WERI-Rb-1 (cell line): ENCODE measurements around the gene ENAH.
"Not testable (repeated sequence)": the region's sequence is repeated elsewhere in the genome, so short reads cannot be mapped to it uniquely, and the experiment has no call there.

Source experiments
- DNase-seq: peaks from one replicate; pipeline ENCODE4 v3.0.0-alpha.2; 2020
- H3K27ac ChIP-seq: fragments of 250-450 bp; sonication (Bioruptor Pico); 2 replicates; pipeline ENCODE4 v1.5.1; 2020; ENCODE audit warnings: mild to moderate bottlenecking, moderate library complexity
- H3K27me3 ChIP-seq: fragments of 250-450 bp; sonication (Bioruptor Pico); 2 replicates; pipeline ENCODE4 v1.5.1; 2021; ENCODE audit warnings: mild to moderate bottlenecking, low read depth, moderate library complexity; ENCODE audit not compliant: insufficient read depth, severe bottlenecking
- H3K36me3 ChIP-seq: fragments of 250-450 bp; sonication (Bioruptor Pico); 2 replicates; pipeline ENCODE4 v1.5.1; 2020; ENCODE audit warnings: mild to moderate bottlenecking, moderate library complexity
- H3K4me3 ChIP-seq: 2 replicates; pipeline ENCODE4 v1.5.1; 2011; ENCODE audit warnings: low read depth, mild to moderate bottlenecking, control low read depth, low read length
- H3K9me3 ChIP-seq: fragments of 250-450 bp; sonication (Bioruptor Pico); 2 replicates; pipeline ENCODE4 v1.5.1; 2021; ENCODE audit warnings: mild to moderate bottlenecking, moderate library complexity; ENCODE audit not compliant: severe bottlenecking
- CTCF ChIP-seq: IDR thresholded peaks from 2 replicates; pipeline ENCODE4 v1.5.1; 2011; ENCODE audit warnings: low read depth, mild to moderate bottlenecking, control low read depth, inconsistent platforms, low read length

ENAH gene

DNA sequence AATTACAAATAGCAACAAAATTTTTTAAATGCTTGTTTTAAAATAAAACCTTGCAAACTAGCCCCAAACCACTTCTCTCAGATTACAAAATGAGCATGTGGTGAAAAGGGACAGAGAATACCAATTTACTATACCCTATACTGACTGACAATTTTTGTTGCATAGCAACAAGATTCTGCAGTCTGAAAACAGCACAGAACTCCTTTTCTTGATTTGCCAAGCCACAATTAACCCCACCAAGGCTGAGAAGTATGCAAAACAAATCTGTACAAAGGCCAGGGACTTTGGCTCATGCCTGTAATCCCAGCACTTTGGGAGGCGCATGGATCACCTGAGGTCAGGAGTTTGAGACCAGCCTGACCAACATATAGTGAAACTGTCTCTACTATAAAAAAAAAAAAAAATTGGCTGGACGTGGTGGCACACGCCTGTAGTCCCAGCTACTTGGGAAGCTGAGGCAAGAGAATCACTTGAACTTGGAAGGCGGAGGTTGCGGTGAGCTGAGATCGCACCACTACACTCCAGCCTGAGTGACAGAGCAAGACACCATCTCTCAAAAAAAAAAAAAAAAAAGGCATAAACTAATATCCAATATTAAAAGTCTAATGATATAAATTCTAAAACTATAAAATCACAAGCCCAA lies 21.8 kb downstream of the ENAH start:
- Histone ChIP-seq H3K27ac (no peak overlapping the region; the same call in 1 of the 2 replicates), H3K4me3 (no peak overlapping the region), H3K27me3 (no peaks in the 10 kb centered on the region), H3K9me3 (no peaks in the 10 kb centered on the region), H3K36me3 (no peaks in the 10 kb centered on the region; the same call in 1 of the 2 replicates)
- no peak for TF ChIP-seq CTCF
- peak; percentile 17 for DNase-seq

DNA sequence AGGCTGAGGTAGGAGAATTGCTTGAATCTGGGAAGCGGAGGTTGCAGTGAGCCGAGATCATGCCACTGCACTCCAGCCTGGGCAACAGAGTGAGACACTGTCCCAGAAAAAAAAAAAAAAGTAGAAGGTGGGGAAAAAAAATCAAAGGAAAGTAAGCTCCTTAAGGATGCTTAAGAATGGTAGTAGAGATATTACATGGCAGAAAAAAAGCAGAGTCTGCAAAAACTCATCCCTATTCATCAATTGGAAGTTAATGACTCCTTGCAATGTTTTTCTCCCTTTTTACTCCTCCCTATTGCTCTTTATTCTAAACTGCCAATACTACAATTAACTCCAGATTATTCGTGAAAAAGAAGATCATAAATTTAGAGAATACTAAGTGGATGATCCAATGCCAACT lies 23.4 kb downstream of the ENAH start:
- no peaks in the 10 kb centered on the region for H3K9me3 ChIP-seq
- H3K36me3 ChIP-seq: no peaks in the 10 kb centered on the region; the same call in 1 of the 2 replicates
- DNase-seq: no peak
- no peak for TF ChIP-seq CTCF
- H3K27ac ChIP-seq: no peak overlapping the region
- H3K4me3 ChIP-seq: no peak overlapping the region
- H3K27me3 ChIP-seq: no peaks in the 10 kb centered on the region

DNA sequence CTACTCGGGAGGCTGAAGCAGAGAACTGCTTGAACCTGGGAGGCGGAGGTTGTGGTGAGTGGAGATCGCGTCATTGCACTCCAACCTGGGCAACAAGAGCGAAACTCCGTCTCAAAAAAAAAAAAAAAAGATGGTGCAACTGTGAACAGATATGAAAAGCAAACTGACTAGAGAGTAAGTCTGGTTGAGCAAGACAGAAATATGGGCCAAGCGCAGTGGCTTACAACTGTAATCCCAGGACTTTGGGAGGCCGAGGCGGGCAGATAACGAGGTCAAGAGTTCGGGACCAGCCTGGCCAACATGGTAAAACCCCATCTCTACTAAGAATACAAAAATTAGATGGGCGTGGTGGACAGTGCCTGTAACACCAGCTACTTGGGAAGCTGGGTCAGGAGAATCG lies 24.1 kb downstream of the ENAH start:
- not testable (repeated sequence) for H3K36me3 ChIP-seq, DNase-seq, H3K27me3 ChIP-seq, H3K4me3 ChIP-seq, H3K9me3 ChIP-seq
- peak overlapping the region; percentile 36; the same call in 1 of the 2 replicates for H3K27ac ChIP-seq

- H3K9me3 ChIP-seq: no peaks in the 10 kb centered on the region
- TF ChIP-seq CTCF: no peak
- H3K27ac ChIP-seq: peak overlapping the region; percentile 31
- no peaks in the 10 kb centered on the region; the same call in none of the 2 replicates for H3K36me3 ChIP-seq
- DNase-seq: no peak
- no peaks in the 10 kb centered on the region for H3K27me3 ChIP-seq
- no peak overlapping the region for H3K4me3 ChIP-seq
These were observed 25.5 kb downstream of the ENAH start for GRCh38 chr1:225627304-225627947.

DNA sequence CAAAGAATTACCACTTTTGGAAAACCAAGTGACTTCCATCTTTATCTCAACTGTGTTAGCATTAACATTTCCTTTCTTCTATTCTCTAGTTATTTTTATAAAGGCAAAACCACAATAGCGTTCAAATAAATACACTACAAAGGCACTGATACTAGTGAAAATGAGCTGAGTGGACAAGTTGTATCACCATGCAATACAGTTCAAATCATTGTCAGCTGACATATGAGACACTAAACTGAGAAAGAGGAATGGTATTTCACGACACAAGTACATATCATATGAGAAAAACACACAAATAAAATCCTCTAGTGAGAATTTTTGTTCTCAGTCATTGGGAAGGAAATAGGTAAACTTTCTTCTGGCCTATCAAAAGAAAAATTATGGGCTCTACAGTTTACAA lies 26.2 kb downstream of the ENAH start:
- Histone ChIP-seq H3K36me3 (no peaks in the 10 kb centered on the region; the same call in none of the 2 replicates), H3K27me3 (no peaks in the 10 kb centered on the region), H3K9me3 (no peaks in the 10 kb centered on the region), H3K4me3 (no peak overlapping the region), H3K27ac (no peak overlapping the region)
- no peak for TF ChIP-seq CTCF
- DNase-seq: no peak

DNA sequence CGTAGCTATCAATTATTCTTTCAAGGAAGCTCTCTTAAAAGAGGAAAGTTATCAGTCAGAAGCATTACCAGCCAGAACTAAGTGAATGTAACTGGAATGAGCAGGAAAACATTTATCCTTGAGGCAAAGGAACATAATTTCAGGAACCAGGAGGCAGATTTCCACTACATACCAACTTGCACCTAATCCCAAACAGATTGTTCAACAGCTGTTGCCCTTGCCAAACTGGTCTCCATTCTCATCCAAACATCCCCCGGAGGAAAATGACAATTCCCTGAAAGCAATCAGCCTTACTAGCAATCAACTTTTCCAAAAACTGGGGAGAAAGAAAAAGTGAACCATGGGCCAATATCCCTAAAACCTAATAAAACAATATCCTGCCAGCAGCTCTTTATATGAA lies 35.0 kb downstream of the ENAH start:
- Histone ChIP-seq H3K4me3 (no peak overlapping the region), H3K27me3 (no peaks in the 10 kb centered on the region), H3K36me3 (no peaks in the 10 kb centered on the region; the same call in none of the 2 replicates), H3K27ac (peak overlapping the region; percentile 68), H3K9me3 (no peaks in the 10 kb centered on the region)
- peak; percentile 33 for DNase-seq
- no peak for TF ChIP-seq CTCF
